ENCODE data around the gene GNG7.

The GNG7 gene

DNA sequence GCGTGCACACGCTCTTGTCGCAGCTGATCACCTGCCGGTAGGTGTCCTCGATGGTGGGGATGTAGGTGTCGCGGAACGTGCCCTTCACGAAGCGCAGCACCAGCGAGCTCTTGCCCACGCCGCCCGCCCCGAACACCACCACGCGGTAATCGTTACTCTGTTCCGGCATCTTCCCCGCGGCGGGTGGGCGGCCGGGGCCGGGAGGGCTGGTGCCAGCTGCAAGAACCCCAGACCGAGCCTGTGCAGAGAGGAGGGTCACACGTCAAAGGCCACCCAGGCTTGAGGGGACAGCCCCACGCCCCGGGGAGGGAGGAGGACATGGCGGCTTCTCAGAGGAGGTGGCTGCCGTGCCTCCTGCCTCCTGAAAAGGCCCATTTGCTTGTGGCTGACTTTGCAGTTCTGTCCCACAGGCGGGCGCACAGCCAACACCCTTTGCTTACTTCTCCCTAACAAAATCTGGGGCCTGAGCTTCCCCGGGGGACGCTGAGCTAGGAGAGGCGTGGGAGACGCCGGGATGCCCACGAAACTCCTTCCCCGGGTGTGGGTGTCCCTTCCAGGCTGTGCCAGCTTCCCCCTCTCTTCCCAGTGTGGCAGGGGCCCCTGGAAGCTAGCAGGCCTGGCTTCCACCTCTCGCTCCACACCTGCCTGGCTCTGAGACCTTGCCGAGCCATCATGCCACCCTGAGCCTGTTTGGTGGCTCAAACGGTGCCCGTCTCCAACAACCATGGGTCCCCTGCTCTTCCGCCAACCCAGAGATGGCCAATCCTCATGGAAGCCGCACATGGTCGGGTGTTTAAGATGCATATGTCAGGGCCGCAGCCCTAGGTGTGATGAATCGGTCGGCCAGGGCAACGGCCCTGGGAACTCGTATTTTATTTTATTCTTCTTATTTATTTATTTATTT is 15.4 kb upstream of the GNG7 start:
- no peaks in the 10 kb centered on the region for H3K36me3 ChIP-seq (ENCODE audit: control insufficient read depth, insufficient read depth, low read length)
- no peak overlapping the region for H3K4me2 ChIP-seq (ENCODE audit: low read length)
- no peaks in the 10 kb centered on the region for H3K79me2 ChIP-seq
- peaks cover 10% of the 10 kb centered on the region for H3K4me1 ChIP-seq
- no peaks in the 10 kb centered on the region for H3K9me3 ChIP-seq (ENCODE audit: control insufficient read depth, low read length)
- H3K27ac ChIP-seq: no peak overlapping the region
- H3K27me3 ChIP-seq (ENCODE audit: control insufficient read depth, insufficient read depth, low read length): no peaks in the 10 kb centered on the region
- H3K4me3 ChIP-seq (ENCODE audit: low read depth, low read length): no peak overlapping the region
- no peak overlapping the region for H3K9ac ChIP-seq
- TF ChIP-seq, protein P1, sequence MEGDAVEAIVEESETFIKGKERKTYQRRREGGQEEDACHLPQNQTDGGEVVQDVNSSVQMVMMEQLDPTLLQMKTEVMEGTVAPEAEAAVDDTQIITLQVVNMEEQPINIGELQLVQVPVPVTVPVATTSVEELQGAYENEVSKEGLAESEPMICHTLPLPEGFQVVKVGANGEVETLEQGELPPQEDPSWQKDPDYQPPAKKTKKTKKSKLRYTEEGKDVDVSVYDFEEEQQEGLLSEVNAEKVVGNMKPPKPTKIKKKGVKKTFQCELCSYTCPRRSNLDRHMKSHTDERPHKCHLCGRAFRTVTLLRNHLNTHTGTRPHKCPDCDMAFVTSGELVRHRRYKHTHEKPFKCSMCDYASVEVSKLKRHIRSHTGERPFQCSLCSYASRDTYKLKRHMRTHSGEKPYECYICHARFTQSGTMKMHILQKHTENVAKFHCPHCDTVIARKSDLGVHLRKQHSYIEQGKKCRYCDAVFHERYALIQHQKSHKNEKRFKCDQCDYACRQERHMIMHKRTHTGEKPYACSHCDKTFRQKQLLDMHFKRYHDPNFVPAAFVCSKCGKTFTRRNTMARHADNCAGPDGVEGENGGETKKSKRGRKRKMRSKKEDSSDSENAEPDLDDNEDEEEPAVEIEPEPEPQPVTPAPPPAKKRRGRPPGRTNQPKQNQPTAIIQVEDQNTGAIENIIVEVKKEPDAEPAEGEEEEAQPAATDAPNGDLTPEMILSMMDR (IDR thresholded peaks at IDR 0.05): no peak
- no peak overlapping the region for H2AFZ ChIP-seq

DNA sequence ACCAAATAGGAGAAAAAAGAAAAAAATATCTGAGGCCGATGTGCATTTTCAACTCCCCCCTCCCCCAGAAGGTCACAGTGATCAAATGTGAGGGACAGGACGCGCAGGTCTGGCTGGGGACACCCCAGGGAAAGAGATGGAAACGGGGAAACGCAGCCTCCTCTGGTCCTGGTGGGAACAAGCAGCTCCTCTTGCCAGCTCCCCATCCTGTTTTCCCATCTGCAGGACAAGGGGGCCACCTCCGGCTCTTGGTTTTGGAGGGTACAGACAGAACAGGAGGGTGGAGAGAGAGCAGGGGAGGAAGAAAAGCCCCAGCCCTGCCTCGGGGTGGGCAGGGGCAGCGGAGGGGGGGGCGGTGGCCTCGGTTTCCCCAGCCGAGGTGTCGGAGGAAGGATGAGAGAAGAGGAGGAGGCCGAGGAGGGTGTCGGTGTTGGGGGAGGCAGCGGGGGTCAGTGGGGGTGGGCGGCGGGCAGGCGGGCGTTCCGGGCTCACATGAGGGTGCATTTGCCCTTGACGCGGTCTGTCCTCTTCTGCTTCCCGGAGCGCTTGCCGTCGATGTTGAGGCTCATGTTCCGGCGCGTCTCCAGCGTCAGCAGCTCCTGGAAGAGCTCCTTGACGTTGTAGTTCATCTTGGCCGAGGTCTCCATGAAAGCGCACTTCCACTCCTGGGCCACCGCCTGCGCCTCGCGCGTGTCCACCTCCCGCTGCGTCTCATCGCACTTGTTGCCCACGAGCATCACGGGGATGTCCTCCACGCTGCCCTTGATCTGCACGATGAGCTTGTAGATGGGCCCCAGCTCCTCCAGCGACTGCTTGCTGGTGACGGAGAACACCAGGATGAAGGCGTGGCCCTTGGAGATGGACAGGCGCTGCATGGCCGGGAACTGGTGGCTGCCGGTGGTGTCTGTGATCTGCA is 14.5 kb upstream of the GNG7 start:
- no peaks in the 10 kb centered on the region for H3K36me3 ChIP-seq (ENCODE audit: control insufficient read depth, insufficient read depth, low read length)
- H3K4me2 ChIP-seq (ENCODE audit: low read length): no peak overlapping the region
- H3K27me3 ChIP-seq (ENCODE audit: control insufficient read depth, insufficient read depth, low read length): no peaks in the 10 kb centered on the region
- TF ChIP-seq, protein P1 (IDR thresholded peaks at IDR 0.05): no peak
- H3K4me1 ChIP-seq: peaks cover 8% of the 10 kb centered on the region
- H3K9me3 ChIP-seq (ENCODE audit: control insufficient read depth, low read length): no peaks in the 10 kb centered on the region
- no peak overlapping the region for H2AFZ ChIP-seq
- H3K79me2 ChIP-seq: no peaks in the 10 kb centered on the region
- no peak overlapping the region for H3K27ac ChIP-seq
- H3K4me3 ChIP-seq (ENCODE audit: low read depth, low read length): no peak overlapping the region
- H3K9ac ChIP-seq: no peak overlapping the region

DNA sequence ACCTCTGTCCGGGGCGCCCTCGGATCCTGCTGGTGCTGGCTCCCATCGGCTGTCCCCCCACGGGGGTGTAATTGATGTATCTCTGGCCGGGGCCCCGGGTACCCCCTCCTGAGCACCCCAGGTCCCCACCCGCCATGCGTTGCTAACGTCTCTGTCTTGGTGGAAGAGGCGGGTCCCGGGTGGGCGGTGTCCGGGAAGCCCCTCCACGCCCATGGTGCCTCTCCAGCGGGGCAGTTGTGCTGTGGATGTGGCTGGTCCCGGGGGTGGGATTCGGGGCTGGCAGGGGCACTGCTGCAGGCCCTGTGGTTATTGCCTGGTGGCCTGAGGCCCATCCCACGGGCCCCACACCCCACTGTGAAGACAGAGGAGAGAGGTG is 13.8 kb upstream of the GNG7 start:
- no peak overlapping the region for H3K4me3 ChIP-seq (ENCODE audit: low read depth, low read length)
- H3K27ac ChIP-seq: no peak overlapping the region
- H3K27me3 ChIP-seq (ENCODE audit: control insufficient read depth, insufficient read depth, low read length): no peaks in the 10 kb centered on the region
- TF ChIP-seq, protein P1 (IDR thresholded peaks at IDR 0.05): no peak
- H3K9ac ChIP-seq: no peak overlapping the region
- no peaks in the 10 kb centered on the region for H3K36me3 ChIP-seq (ENCODE audit: control insufficient read depth, insufficient read depth, low read length)
- H3K9me3 ChIP-seq (ENCODE audit: control insufficient read depth, low read length): no peaks in the 10 kb centered on the region
- H3K4me1 ChIP-seq: peaks cover 8% of the 10 kb centered on the region
- H2AFZ ChIP-seq: no peak overlapping the region
- no peaks in the 10 kb centered on the region for H3K79me2 ChIP-seq
- H3K4me2 ChIP-seq (ENCODE audit: low read length): no peak overlapping the region

DNA sequence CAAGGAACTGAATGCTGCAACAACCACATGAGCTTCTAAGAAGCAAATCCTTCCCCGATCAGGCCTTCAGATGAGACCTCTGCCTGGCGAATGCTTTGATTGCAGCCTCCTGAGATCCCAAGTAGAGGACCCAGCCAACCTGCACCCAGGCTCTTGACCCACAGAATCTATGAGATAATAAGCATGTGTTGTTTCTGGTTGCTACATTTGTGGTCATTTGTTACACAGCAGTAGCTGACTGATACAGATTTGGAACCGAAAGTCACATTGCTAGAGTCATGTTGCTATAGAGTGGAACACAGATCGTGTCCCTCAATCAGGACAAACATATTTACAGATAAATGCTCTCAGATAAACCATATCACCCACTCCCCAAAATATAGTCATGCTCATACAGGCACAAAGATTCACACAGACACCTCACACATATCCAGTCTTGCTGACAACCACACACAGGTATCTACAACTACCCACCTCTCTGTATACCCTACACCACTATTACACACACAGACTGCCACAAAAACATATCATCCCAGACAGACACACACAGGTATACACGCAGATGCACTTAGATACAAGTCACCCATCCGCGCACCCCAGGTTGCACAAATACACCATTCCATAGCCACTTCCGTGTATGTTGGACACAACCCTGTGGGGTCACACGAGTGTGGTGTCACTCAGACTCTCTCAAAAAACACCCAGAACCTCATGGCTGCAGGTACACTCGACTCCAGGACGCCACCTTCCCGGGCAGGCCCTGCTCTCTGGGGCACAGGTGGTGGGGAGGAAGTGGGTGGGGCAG is 13.2 kb upstream of the GNG7 start:
- H3K4me2 ChIP-seq (ENCODE audit: low read length): no peak overlapping the region

More for the DNA sequence above, 13.2 kb upstream of the GNG7 start:
- TF ChIP-seq, protein P1 (IDR thresholded peaks at IDR 0.05): no peak
- Histone ChIP-seq H3K9me3 (ENCODE audit: control insufficient read depth, low read length) (no peaks in the 10 kb centered on the region), H3K79me2 (no peaks in the 10 kb centered on the region), H3K36me3 (ENCODE audit: control insufficient read depth, insufficient read depth, low read length) (no peaks in the 10 kb centered on the region), H3K27me3 (ENCODE audit: control insufficient read depth, insufficient read depth, low read length) (no peaks in the 10 kb centered on the region), H3K27ac (no peak overlapping the region), H3K4me3 (ENCODE audit: low read depth, low read length) (no peak overlapping the region), H3K4me1 (peaks cover 8% of the 10 kb centered on the region), H2AFZ (no peak overlapping the region), H3K9ac (no peak overlapping the region)

Data from parathyroid adenoma (tissue), 2 donors.